ENCODE measurements around the gene AGAP9. TPM values are rescaled to one million over a fixed set of nuclear protein-coding genes. Genes with fewer than 3 reads are reported as not detected.
"Not testable (repeated sequence)": the region's sequence is repeated elsewhere in the genome, so short reads cannot be mapped to it uniquely, and the experiment has no call there.

The AGAP9 gene
- total RNA-seq, result 1 to 10 TPM; 3.7 to 4.1 TPM

DNA sequence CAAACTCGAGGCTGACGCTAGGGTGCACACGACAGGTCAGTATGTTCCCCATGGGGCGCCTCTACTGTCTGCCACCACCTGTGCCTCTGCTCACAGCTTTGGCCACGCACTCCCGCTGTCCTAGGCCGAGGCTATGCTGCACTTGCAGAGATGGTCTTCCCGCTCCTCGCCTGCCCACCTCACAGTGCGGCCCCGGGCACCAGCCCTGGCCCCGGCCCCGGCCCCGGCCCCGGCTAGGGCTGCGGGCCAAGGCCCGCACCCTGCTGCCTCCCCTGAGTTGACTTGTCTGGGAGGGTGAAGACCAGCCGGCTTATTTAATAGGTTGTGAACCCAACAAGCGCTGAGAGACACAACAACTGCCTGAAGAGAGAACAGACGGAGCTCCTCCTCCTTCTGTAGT lies at the start of gene AGAP9:
AGAP9 (minus strand) TSS at position 164 of the 400 bp plus-strand sequence; CDS start at position 52, 112 bp downstream.
- intact Hi-C loops (cut with DNase I, micrococcal nuclease); DNase-seq; POLR2A ChIA-PET: not testable (repeated sequence)

DNA sequence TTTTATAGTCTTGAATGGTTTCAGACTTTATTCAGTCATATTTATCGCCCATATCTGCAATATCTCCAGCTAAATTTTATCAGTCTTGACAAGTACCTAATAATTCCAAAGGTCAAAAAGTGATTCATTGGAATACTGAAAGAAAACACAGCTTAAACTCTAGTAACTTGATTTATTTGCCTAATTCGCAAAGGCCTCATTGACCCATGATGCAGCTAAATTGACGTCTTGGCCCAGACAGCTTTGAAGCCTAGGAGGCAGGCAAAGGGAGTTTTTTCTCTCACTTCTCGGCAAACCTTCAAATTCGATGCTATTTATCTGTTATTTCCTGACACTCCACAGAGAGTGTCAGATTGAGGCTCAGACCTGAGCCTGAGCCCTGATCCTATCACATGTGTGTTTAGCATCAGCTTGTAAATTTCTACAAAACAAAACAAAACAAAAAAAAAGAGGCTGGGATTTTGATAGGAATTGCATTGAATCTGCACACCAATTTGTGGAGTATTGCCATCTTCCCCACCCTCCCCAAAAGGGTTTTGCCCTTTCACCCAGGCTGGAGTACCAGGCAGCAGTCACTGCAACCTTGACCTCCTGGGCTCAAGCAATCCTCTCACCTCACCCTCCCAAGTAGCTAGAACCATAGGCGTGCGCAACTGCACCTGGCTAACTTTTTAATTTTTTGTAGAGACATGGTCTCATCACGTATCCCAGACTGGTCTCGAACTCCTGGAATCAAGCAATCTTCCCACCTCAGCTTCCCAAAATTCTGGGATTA lies 47.9 kb upstream of the AGAP9 start:
- POLR2A ChIA-PET; H3K27ac Mint-ChIP-seq; H3K4me3 Mint-ChIP-seq; H3K4me1 Mint-ChIP-seq; H3K9me3 Mint-ChIP-seq (ENCODE audit: low read depth); H3K36me3 Mint-ChIP-seq (ENCODE audit: low read depth); intact Hi-C loops (cut with DNase I, micrococcal nuclease); H3K27me3 Mint-ChIP-seq; ATAC-seq; DNase-seq; CTCF ChIA-PET: not testable (repeated sequence)

More for the DNA sequence above, at the start of gene AGAP9:
- H3K9me3 Mint-ChIP-seq (ENCODE audit: low read depth); CTCF ChIA-PET; H3K36me3 Mint-ChIP-seq (ENCODE audit: low read depth); H3K27me3 Mint-ChIP-seq; H3K4me3 Mint-ChIP-seq; H3K27ac Mint-ChIP-seq; H3K4me1 Mint-ChIP-seq; ATAC-seq: not testable (repeated sequence)

DNA sequence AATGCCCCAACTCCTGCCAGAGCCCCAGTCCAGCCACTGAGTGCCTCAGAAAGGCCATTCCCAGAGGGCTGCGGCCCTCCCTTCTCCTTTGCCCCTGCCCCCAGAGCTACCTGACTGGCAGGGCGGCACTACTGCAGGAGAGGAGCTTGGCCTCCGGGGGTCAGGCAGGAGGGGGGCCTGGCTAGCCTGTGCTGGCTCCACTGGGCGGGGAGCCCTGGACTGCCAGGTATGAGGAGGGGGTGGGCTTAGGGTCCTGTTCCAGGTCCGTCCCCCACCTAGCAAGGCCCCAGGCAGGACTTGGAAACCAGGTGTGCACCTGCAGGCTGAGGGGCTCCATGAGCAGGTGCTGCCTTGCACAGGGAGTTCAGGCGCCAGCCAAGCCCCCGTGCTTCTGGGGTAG lies 43.3 kb upstream of the AGAP9 start:
- H3K27me3 Mint-ChIP-seq; H3K27ac Mint-ChIP-seq; intact Hi-C loops (cut with DNase I, micrococcal nuclease); H3K4me1 Mint-ChIP-seq; CTCF ChIA-PET; POLR2A ChIA-PET; H3K4me3 Mint-ChIP-seq; DNase-seq; ATAC-seq; H3K9me3 Mint-ChIP-seq (ENCODE audit: low read depth); H3K36me3 Mint-ChIP-seq (ENCODE audit: low read depth): not testable (repeated sequence)

DNA sequence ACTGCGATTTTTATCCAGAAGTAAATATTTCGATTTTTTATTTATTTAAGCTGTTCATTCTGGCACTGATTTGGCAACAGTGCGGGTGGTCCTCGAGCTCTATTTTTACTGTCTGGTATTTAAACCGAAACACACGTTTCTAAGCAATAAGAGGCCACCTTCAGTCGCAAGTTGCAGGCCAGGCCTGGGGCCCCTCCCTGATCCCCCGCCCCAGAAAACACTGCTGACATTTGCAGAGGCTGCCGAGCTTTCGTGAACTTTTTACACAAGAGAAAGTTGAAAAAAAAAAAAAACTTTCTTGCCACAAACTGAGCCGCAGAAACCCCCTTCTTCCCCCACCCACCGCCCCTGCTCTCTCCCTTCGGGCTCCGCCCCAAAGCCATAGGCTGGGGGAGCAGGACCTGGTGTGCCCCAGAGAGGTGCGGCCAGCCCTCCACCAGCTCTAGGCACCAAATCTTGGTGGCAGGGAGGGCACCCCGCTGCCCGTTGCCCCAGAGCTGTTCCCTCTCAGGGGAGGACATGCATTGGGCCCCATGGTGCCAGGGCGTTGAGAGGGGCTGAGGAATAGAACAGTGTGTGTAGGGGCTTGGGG lies 42.8 kb upstream of the AGAP9 start:
- ATAC-seq; POLR2A ChIA-PET; H3K9me3 Mint-ChIP-seq (ENCODE audit: low read depth); H3K27ac Mint-ChIP-seq; H3K4me1 Mint-ChIP-seq; H3K36me3 Mint-ChIP-seq (ENCODE audit: low read depth); H3K4me3 Mint-ChIP-seq; DNase-seq; H3K27me3 Mint-ChIP-seq; CTCF ChIA-PET; intact Hi-C loops (cut with DNase I, micrococcal nuclease): not testable (repeated sequence)

DNA sequence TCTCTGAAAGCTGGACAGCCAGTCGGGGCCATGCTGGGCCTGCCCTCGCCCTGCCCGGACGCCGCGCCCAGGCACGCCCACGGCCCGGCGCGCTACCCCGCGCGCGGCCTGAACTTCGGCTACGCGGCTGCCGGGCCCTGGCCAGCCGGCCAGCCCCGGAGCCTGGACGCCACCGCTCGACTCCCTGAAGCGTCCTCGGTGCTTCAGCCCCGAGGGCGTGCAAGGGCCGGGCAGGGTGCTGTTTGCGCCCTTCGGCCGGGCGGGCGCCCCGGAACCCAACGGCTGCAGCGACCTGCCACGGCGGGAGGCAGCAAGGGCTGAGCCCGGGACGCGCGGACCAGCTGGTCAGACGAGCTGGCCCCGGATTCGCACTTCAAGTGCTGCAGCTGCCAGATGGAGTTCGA lies 42.1 kb upstream of the AGAP9 start:
- intact Hi-C loops (cut with DNase I, micrococcal nuclease); H3K4me1 Mint-ChIP-seq; H3K9me3 Mint-ChIP-seq (ENCODE audit: low read depth); ATAC-seq; POLR2A ChIA-PET; CTCF ChIA-PET; H3K27ac Mint-ChIP-seq; H3K27me3 Mint-ChIP-seq; DNase-seq; H3K36me3 Mint-ChIP-seq (ENCODE audit: low read depth); H3K4me3 Mint-ChIP-seq: not testable (repeated sequence)

DNA sequence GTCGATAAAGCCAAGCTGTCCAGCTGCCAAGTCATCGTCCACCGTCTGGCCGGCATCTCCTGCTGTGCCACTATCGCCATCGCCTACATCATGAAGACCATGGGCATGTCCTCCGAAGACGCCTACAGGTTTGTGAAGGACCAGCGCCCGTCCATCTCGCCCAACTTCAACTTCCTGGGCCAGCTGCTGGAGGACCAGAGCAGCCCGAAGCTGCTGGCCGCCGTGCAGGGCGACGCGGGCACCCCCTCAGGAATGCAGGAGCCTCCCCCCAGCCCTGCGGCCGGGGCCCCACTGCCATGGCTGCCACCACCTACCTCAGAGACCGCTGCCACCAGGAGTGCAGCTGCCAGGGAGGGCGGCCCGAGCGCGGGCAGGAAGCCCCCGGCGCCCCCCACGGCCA lies 41.5 kb upstream of the AGAP9 start:
- ATAC-seq; intact Hi-C loops (cut with DNase I, micrococcal nuclease); H3K27me3 Mint-ChIP-seq; H3K9me3 Mint-ChIP-seq (ENCODE audit: low read depth); DNase-seq; H3K4me1 Mint-ChIP-seq; CTCF ChIA-PET; H3K4me3 Mint-ChIP-seq; POLR2A ChIA-PET; H3K36me3 Mint-ChIP-seq (ENCODE audit: low read depth); H3K27ac Mint-ChIP-seq: not testable (repeated sequence)

DNA sequence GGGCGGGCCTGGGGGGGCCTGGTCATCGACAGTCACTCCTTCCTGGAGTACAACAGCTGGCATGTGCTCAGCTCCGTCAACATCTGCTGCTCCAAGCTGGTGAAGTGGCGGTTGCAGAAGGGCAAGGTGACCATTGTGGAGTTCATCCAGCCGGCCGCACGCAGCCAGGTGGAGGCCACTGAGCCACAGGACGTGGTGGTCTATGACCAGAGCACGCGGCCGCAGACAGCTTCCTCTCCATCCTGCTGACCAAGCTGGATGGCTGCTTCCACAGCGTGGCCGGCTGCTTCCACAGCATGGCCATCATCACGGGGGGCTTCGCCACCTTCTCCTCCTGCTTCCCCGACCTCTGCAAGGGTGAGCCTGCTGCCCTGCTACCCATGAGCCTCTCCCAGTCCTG lies 40.9 kb upstream of the AGAP9 start:
- POLR2A ChIA-PET; H3K36me3 Mint-ChIP-seq (ENCODE audit: low read depth); ATAC-seq; intact Hi-C loops (cut with DNase I, micrococcal nuclease); H3K27me3 Mint-ChIP-seq; H3K9me3 Mint-ChIP-seq (ENCODE audit: low read depth); H3K4me3 Mint-ChIP-seq; H3K4me1 Mint-ChIP-seq; CTCF ChIA-PET; H3K27ac Mint-ChIP-seq; DNase-seq: not testable (repeated sequence)

DNA sequence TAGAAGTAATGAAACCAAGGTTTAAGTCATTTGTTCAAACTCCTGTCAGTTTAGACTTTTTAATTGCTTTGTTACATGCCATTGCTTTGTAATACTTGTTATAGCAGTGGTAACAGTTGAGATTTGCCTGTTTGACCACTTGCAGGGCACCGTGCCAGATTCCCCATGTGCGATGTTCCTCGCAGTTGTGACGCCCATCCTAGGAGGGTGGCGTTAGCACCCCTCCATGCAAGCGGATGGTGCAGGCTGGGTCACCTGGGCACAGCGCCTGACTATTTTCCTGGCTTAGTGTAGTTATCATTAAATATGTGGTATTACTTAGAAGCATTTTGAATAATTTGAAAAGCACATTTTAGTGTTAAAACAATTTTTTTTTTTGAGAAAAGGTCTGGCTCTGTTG lies 37.0 kb upstream of the AGAP9 start:
- ATAC-seq; DNase-seq; H3K27me3 Mint-ChIP-seq; H3K27ac Mint-ChIP-seq; H3K4me3 Mint-ChIP-seq; CTCF ChIA-PET; H3K9me3 Mint-ChIP-seq (ENCODE audit: low read depth); H3K36me3 Mint-ChIP-seq (ENCODE audit: low read depth); POLR2A ChIA-PET; intact Hi-C loops (cut with DNase I, micrococcal nuclease); H3K4me1 Mint-ChIP-seq: not testable (repeated sequence)

DNA sequence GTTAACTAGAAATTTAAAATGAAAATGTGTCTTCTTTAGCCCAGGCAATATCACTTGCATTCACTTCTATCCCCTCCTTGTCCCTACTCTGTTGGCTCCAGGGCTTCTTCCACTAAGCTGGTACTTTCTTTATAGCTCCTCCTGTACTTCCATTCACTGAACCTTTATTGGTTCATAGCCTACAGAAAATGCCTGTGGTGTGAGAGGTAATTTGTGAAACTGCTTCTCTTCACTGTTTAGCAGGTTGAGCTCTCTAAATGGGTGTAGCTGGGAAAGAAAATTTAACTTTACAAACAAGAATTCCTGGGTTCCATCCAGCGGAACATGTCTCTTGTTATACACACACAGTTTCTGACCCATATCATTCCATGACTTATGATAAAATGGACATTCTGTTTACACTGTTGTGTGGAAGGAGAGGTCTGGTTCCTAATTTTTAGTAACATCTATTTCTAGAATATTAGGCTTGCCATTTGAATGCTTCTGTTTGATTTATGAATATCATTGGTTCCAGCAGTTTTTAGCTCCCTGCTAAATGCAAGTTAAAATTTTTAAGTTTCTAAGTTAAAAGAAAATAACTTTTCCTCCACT lies 36.4 kb upstream of the AGAP9 start:
- POLR2A ChIA-PET; H3K4me3 Mint-ChIP-seq; H3K27ac Mint-ChIP-seq; DNase-seq; H3K9me3 Mint-ChIP-seq (ENCODE audit: low read depth); CTCF ChIA-PET; ATAC-seq; H3K27me3 Mint-ChIP-seq; H3K4me1 Mint-ChIP-seq; intact Hi-C loops (cut with DNase I, micrococcal nuclease); H3K36me3 Mint-ChIP-seq (ENCODE audit: low read depth): not testable (repeated sequence)

DNA sequence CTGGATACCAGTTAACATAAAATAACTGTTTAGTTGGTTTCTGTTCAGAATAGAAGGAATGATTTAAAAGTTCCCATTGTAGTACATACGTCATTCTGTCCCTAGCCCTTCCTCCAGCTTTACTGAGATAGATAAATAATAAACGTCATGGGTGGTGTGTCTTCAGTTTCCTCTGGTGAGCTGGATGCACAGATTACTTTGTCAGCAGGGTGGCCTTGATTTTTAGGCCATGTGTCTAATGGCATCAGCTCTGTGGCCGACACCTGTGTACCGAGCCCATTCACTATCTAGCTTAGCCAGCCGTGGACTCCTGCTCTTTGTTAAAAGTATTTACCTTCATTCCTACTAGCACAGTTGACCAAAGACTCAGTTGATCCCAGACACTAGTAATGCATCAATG lies 34.7 kb upstream of the AGAP9 start:
- H3K36me3 Mint-ChIP-seq (ENCODE audit: low read depth); H3K4me1 Mint-ChIP-seq; ATAC-seq; H3K9me3 Mint-ChIP-seq (ENCODE audit: low read depth); H3K27ac Mint-ChIP-seq; H3K4me3 Mint-ChIP-seq; intact Hi-C loops (cut with DNase I, micrococcal nuclease); POLR2A ChIA-PET; H3K27me3 Mint-ChIP-seq; DNase-seq; CTCF ChIA-PET: not testable (repeated sequence)

DNA sequence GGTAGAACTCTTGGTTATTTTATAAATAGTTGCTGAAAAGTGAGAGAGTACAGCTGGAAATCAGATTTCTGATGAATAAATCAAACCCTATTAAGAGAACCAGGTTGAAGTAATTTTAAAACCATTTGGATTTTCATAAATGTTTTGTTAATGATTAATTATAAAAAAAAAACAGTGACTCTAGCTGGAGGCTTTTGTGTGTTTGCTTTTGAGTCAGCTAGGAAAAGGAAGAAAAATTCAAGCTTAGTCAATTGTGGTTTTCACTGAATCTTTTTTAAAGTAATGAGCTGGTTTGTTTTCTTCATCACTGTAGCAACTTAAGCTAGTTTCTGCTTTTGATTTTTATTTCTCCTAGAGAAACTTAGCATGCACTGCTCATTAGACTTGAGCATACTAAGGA lies 34.2 kb upstream of the AGAP9 start:
- DNase-seq; H3K4me1 Mint-ChIP-seq; H3K9me3 Mint-ChIP-seq (ENCODE audit: low read depth); H3K36me3 Mint-ChIP-seq (ENCODE audit: low read depth); H3K4me3 Mint-ChIP-seq; POLR2A ChIA-PET; H3K27me3 Mint-ChIP-seq; CTCF ChIA-PET; intact Hi-C loops (cut with DNase I, micrococcal nuclease); H3K27ac Mint-ChIP-seq: not testable (repeated sequence)
- peak; percentile 5 for ATAC-seq

DNA sequence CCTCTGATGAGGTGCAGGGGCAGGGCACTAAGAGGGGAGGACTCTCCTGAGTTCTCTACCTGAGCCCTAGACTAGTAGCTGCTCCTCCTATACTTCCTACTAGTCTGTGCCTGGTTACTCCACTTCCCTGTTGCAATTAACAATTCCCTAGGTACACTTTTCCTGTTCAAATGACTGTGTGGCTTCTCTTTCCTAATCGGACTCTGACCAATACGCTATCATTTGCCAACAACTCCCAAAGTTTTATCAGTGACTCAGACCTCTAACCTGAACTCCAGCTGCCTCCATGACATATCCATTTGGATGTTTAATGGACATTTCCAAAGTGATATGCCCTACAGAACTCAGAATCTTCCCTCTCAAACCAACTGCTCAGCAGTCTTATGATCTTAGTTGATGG lies 31.9 kb upstream of the AGAP9 start:
- H3K36me3 Mint-ChIP-seq (ENCODE audit: low read depth); ATAC-seq; POLR2A ChIA-PET; DNase-seq; H3K27me3 Mint-ChIP-seq; H3K4me1 Mint-ChIP-seq; CTCF ChIA-PET; H3K4me3 Mint-ChIP-seq; H3K9me3 Mint-ChIP-seq (ENCODE audit: low read depth); H3K27ac Mint-ChIP-seq; intact Hi-C loops (cut with DNase I, micrococcal nuclease): not testable (repeated sequence)
